ENCODE measurements around the gene OR5AC2. TPM values are rescaled to one million over a fixed set of nuclear protein-coding genes. Genes with fewer than 3 reads are reported as not detected.

Gene OR5AC2
- total RNA-seq, 2 experiments from 2014 or later, result not detected

DNA sequence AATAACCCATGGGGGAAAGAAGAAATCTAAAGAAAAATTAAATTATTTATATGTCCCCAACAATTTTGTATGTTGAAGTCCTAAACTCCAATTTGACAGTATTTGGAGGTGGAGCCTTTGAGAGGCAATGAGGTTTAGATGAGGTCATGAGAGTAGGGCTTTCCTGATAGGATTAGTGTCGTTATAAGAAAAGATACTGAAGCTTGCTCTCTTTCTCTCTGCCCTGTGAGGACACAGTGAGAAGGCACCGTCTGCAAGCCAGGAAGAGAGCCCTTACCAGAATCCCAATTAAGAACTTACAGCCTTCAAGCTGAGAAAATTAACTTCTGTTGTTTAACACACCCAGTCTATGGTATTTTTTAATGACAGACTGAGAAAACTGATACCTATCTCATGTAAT is 16.1 kb upstream of the OR5AC2 start:
- no peaks in the 10 kb centered on the region for H3K9me3 Mint-ChIP-seq (ENCODE audit: low read depth)
- H3K4me1 Mint-ChIP-seq, result no peaks in the 10 kb centered on the region
- intact Hi-C loops (cut with DNase I, micrococcal nuclease), result no loop called here
- ChIA-PET CTCF (no interaction called here), POLR2A (no interaction called here)
- H3K4me3 Mint-ChIP-seq, result no peak overlapping the region
- H3K27ac Mint-ChIP-seq, result no peak overlapping the region
- peaks cover 13% of the 10 kb centered on the region for H3K27me3 Mint-ChIP-seq
- H3K36me3 Mint-ChIP-seq (ENCODE audit: low read depth), result no peaks in the 10 kb centered on the region
- DNase-seq (no peak), ATAC-seq (no peak)

DNA sequence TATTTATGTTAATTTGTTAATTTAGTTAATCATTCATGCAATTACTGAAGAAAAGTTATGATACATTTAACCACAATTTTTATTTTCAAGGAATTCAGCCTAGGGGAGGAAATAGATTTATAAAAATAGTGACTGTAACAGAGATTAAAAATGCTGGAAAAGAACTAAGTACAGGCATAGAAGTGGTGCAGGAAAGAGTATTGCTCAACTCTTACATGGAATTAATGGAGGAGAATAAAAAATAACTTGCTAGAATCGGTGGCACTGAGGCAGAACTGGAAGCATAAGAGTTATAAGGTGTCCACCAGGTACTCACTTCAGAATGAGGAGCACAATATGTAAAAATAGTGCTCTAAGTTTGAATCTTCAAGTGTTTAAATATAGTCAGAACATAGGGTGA is 13.5 kb upstream of the OR5AC2 start:
- POLR2A ChIA-PET, result no interaction called here

DNA sequence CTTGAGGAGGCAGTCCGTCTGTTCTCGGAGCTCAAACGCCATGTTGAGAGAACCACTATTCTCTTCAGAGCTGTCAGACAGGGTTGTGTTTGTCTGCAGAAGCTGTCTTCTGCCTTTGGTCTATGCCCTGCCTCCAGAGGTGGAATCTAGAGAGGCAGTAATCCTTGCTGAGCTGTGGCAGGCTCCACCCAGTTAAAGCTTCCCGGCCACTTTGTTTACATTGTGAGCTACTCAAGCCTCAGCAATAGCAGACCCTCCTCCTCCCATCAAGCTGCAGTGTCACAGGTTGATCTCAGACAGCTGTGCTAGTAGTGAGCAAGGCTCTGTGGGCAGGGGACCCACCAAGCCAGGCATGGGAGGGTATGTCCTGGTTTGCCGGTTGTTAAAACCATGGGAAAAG is 8.9 kb downstream of the OR5AC2 start:
- POLR2A ChIA-PET, result no interaction called here
- H3K9me3 Mint-ChIP-seq (ENCODE audit: low read depth), result no peaks in the 10 kb centered on the region
- CTCF ChIA-PET, result no interaction called here

More for the DNA sequence above, 13.5 kb upstream of the OR5AC2 start:
- H3K27ac Mint-ChIP-seq, result no peak overlapping the region
- no peak overlapping the region for H3K4me3 Mint-ChIP-seq
- no peak for DNase-seq
- no peaks in the 10 kb centered on the region for H3K4me1 Mint-ChIP-seq
- no peaks in the 10 kb centered on the region for H3K9me3 Mint-ChIP-seq (ENCODE audit: low read depth)
- CTCF ChIA-PET, result no interaction called here
- no peak for ATAC-seq
- intact Hi-C loops (cut with DNase I, micrococcal nuclease), result no loop called here
- peaks cover 18% of the 10 kb centered on the region for H3K27me3 Mint-ChIP-seq
- H3K36me3 Mint-ChIP-seq (ENCODE audit: low read depth), result no peaks in the 10 kb centered on the region

DNA sequence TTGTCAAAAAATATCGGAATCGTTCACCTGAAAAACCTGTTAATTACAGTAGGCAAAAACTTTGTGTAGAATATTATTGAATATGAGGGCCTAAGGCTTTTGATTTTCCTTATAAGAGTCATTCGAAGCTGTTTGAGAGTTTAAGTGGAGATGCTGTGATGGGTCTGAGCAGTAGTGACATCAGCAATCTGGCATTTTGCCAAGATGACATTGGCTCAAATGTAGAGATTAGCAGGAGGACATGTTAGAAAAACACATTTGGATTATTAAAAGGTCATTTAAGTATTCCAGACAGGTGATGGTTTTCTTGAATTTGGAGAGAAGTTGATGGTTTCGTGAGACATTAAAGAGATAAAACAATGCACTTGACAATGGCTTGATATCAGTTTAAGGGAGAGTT is 12.9 kb downstream of the OR5AC2 start:
- H3K27ac Mint-ChIP-seq, result no peak overlapping the region
- DNase-seq (no peak), ATAC-seq (no peak)
- no peaks in the 10 kb centered on the region for H3K4me1 Mint-ChIP-seq
- no peaks in the 10 kb centered on the region for H3K36me3 Mint-ChIP-seq (ENCODE audit: low read depth)
- intact Hi-C loops (cut with DNase I, micrococcal nuclease), result loop anchor here in 1 of 2 experiments (10.0 kb wide), 1 partner anchor 55 kb away; no protein-coding TSS in a partner anchor
- no peaks in the 10 kb centered on the region for H3K9me3 Mint-ChIP-seq (ENCODE audit: low read depth)
- POLR2A ChIA-PET, result no interaction called here
- H3K27me3 Mint-ChIP-seq, result peaks cover 6% of the 10 kb centered on the region
- CTCF ChIA-PET, result interaction anchor here (0.6 to 0.7 kb wide), 2 partner anchors 41 to 230 kb away, joined by 3 read pairs; no protein-coding TSS in a partner anchor
- H3K4me3 Mint-ChIP-seq, result no peak overlapping the region

More for the DNA sequence above, 8.9 kb downstream of the OR5AC2 start:
- Mint-ChIP-seq H3K36me3 (ENCODE audit: low read depth) (no peaks in the 10 kb centered on the region), H3K4me1 (no peaks in the 10 kb centered on the region), H3K27me3 (peaks cover 5% of the 10 kb centered on the region), H3K27ac (no peak overlapping the region), H3K4me3 (no peak overlapping the region)
- intact Hi-C loops (cut with DNase I, micrococcal nuclease), result loop anchor here in 1 of 2 experiments (10.0 kb wide), 1 partner anchor 59 kb away; no protein-coding TSS in a partner anchor
- DNase-seq (no peak), ATAC-seq (no peak)

DNA sequence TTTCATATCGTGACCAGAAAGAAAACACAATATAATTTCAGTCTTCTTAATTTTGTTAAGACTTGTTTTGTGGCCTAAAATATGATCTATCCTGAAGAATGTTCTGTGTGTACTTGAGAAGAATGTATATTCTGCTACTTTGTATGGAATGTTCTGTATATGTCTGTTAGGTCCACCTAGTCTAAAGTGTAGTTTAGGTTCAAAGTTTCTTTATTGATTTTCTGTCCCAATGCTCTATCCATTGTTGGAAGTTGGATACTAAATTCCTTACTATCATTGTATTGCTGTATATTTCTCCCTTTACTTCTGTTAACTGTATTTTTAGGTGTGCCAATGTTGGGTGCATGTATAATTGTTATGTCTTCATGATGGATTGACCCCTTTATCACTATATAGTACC is 21.2 kb downstream of the OR5AC2 start:
- ATAC-seq (no peak), DNase-seq (no peak)
- Mint-ChIP-seq H3K4me1 (no peaks in the 10 kb centered on the region), H3K27ac (no peak overlapping the region), H3K4me3 (no peak overlapping the region), H3K9me3 (ENCODE audit: low read depth) (peaks cover 11% of the 10 kb centered on the region), H3K27me3 (peaks cover 3% of the 10 kb centered on the region), H3K36me3 (ENCODE audit: low read depth) (no peaks in the 10 kb centered on the region)
- intact Hi-C loops (cut with DNase I, micrococcal nuclease), result no loop called here
- POLR2A ChIA-PET, result no interaction called here
- CTCF ChIA-PET, result no interaction called here

DNA sequence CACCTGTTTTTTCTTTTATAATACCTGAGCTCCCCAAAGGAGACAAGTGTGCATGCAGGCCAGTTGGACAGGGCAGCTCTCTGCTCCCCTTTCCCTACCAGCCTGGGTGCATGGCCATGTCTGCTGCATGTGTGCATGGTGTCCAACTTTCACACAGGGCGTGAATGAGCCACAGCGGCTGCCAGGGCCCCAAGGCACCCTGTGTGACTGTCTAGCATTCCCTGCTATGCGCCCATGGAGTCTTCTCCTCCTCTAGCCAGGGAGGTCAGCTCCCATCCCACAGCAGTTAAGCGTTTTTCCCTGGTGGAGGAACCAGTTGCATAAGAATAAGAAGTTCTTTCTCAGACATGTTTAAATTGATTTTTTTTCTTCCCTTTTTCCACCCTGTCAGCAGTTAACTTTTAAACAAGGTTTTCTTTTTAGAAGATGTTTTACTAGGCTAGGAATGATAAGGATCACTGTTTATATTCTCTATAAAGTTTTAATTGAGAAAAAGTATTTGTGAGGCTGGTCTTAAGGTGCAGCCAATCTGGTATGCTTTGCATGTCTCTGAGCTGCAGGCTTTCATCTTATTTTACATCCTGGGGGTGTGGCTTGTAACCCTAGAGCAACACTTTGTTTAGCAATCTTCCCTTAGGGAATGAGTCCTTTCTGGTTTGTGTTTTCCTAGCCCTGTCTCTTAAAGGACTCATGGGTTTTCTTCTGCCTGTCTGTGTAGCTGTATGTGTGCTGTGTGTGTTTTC is 23.0 kb downstream of the OR5AC2 start:
- Mint-ChIP-seq H3K36me3 (ENCODE audit: low read depth) (no peaks in the 10 kb centered on the region), H3K4me3 (no peak overlapping the region), H3K27ac (no peak overlapping the region), H3K4me1 (no peaks in the 10 kb centered on the region), H3K27me3 (peaks cover 2% of the 10 kb centered on the region), H3K9me3 (ENCODE audit: low read depth) (peaks cover 16% of the 10 kb centered on the region)
- no peak for ATAC-seq
- ChIA-PET POLR2A (no interaction called here), CTCF (no interaction called here)
- no peak for DNase-seq
- intact Hi-C loops (cut with DNase I, micrococcal nuclease), result no loop called here

DNA sequence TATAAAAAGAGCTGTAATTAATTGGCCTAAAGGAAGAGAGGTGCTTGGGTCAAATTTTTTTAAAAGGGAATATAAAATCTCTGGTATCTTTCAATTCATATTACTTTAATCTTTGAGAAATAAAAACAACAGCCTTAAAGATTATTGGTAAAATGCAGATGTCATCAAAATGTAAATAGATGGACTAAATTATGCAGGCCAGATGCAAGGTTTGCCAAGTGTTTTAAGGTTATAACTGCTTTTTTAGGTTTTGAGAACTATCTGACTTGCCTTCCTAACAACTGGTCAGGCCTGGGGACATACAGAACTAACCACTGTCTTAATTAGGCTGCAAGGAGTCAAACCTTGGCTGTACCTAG is 23.6 kb downstream of the OR5AC2 start:
- ChIA-PET POLR2A (no interaction called here), CTCF (no interaction called here)
- no peak for ATAC-seq
- no peak overlapping the region for H3K4me3 Mint-ChIP-seq
- peaks cover 2% of the 10 kb centered on the region for H3K27me3 Mint-ChIP-seq
- H3K4me1 Mint-ChIP-seq, result no peaks in the 10 kb centered on the region
- peaks cover 16% of the 10 kb centered on the region for H3K9me3 Mint-ChIP-seq (ENCODE audit: low read depth)
- no peak for DNase-seq
- H3K36me3 Mint-ChIP-seq (ENCODE audit: low read depth), result no peaks in the 10 kb centered on the region
- intact Hi-C loops (cut with DNase I, micrococcal nuclease), result no loop called here
- H3K27ac Mint-ChIP-seq, result no peak overlapping the region

DNA sequence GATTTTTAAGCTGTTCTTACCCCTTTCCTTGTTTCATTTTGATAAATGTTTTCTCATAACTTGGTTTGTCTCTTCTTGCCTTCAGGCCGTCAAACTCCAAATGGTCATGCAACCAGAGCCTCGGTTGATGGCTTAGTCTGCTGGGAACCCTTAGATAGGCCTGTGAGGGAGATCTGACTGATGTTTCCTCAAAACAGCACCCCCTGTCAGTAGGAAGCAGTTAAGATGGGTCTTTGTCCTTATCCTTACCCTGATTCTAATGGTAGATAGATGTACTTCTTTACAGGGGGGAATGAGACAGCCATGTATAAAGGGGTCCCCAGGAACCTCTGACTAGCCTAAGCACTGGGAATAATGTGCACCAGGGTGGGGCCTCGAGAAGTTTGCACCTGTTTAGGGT is 27.3 kb downstream of the OR5AC2 start:
- intact Hi-C loops (cut with DNase I, micrococcal nuclease), result no loop called here
- H3K27me3 Mint-ChIP-seq, result peaks cover 7% of the 10 kb centered on the region
- no peak for DNase-seq
- ChIA-PET CTCF (no interaction called here), POLR2A (no interaction called here)
- no peaks in the 10 kb centered on the region for H3K4me1 Mint-ChIP-seq
- H3K27ac Mint-ChIP-seq, result no peak overlapping the region
- H3K4me3 Mint-ChIP-seq, result no peak overlapping the region
- ATAC-seq, result no peak
- H3K9me3 Mint-ChIP-seq (ENCODE audit: low read depth), result peaks cover 19% of the 10 kb centered on the region
- H3K36me3 Mint-ChIP-seq (ENCODE audit: low read depth), result no peaks in the 10 kb centered on the region

DNA sequence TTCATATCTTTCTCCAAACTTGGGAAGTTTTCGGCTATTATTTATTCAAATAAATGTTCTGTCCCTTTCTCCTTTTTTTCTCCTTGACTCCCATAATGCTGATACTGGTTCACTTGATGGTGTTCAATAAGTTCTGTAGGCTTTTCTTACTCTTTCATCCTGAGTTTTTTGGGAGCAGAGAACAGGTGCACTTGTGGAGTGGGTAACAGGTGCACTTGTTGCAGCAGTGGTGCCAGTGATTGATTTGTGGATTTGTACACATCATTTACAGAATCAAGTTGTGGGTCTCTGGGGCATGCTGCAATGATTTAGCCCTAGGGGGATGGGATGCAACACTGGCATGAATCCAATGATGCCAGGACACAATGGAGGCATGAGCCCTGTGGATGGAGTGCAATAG is 28.7 kb downstream of the OR5AC2 start:
- Mint-ChIP-seq H3K9me3 (ENCODE audit: low read depth) (peaks cover 16% of the 10 kb centered on the region), H3K27ac (no peak overlapping the region), H3K4me3 (no peak overlapping the region), H3K27me3 (peaks cover 7% of the 10 kb centered on the region), H3K4me1 (no peaks in the 10 kb centered on the region), H3K36me3 (ENCODE audit: low read depth) (no peaks in the 10 kb centered on the region)
- CTCF ChIA-PET, result no interaction called here
- intact Hi-C loops (cut with DNase I, micrococcal nuclease), result no loop called here
- POLR2A ChIA-PET, result no interaction called here
- DNase-seq (no peak), ATAC-seq (no peak)

DNA sequence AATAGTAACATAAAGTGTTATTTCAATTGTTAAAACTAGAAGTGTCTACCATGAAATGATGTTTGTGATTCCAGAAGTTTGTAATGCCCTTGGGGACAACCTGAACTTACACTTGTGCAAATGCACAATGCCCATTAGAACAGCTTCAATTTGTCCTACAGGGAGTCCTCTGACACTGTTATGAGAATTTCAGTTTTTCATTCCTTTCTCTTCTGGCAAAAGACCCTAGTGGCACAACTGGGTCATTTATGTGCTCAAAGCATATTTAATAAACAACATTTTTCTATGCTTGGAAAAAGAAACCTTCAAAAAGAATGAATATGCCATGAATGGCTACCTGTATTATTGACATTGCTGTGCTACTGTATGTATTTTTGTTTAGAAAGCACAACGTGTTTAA is 43.4 kb downstream of the OR5AC2 start, which contains the start of gene OR5H1:
OR5H1 (plus strand) TSS at position 301 of the 400 bp plus-strand sequence. CDS start 1,977 bp downstream, outside the sequence.
- ChIA-PET CTCF (no interaction called here), POLR2A (no interaction called here)
- Mint-ChIP-seq H3K4me1 (no peaks in the 10 kb centered on the region), H3K9me3 (ENCODE audit: low read depth) (no peaks in the 10 kb centered on the region), H3K27me3 (no peaks in the 10 kb centered on the region), H3K36me3 (ENCODE audit: low read depth) (no peaks in the 10 kb centered on the region), H3K4me3 (no peak within 1 kb of the TSS), H3K27ac (no peak within 1 kb of the TSS)
- no peak for ATAC-seq
- no peak for DNase-seq
- intact Hi-C loops (cut with DNase I, micrococcal nuclease), result no loop called here

DNA sequence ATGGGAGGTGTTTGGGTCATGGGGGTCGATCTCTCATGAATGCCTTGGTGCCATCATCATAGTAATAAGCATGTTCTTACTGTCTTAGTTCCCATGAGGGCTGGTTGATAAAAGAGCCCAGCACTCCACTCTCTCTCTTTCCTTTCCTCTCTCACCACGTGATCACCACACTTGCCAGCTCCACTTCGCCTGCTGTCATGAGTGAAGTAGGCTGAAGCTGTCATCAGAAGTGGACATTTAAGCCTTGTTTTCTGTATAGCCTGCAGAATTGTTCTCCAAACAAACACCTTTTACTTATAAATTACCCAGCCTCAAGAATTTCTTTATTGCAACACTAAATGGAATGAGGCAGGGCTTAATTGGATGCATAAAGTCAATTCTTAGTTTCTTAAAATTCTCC is 49.7 kb downstream of the OR5AC2 start:
- ChIA-PET POLR2A (no interaction called here), CTCF (no interaction called here)
- Mint-ChIP-seq H3K4me3 (no peak overlapping the region), H3K9me3 (ENCODE audit: low read depth) (no peaks in the 10 kb centered on the region), H3K4me1 (no peaks in the 10 kb centered on the region), H3K27me3 (peaks cover 4% of the 10 kb centered on the region), H3K27ac (no peak overlapping the region), H3K36me3 (ENCODE audit: low read depth) (no peaks in the 10 kb centered on the region)
- DNase-seq, result no peak
- intact Hi-C loops (cut with DNase I, micrococcal nuclease), result no loop called here
- no peak for ATAC-seq
